Skeletal muscle tissue (tissue), 4 donors: Measurements from ENCODE around the gene SWSAP1. TPM values are rescaled to one million over a fixed set of nuclear protein-coding genes. Genes with fewer than 3 reads are reported as not detected.
"Not testable (repeated sequence)": the region's sequence is repeated elsewhere in the genome, so short reads cannot be mapped to it uniquely, and the experiment has no call there.

Source experiments
- H3K27ac ChIP-seq: one replicate; pipeline ENCODE4 v1.7.0; 2013; ENCODE audit warnings: mild to moderate bottlenecking, low read depth, low read length, inconsistent platforms
- H3K27me3 ChIP-seq, 3 donors: one replicate each; pipeline ENCODE4 v1.7.0; 2013; ENCODE audit warnings: low read length in 3 of 3; ENCODE audit not compliant: control insufficient read depth in 3 of 3, insufficient read depth in 3 of 3
- H3K36me3 ChIP-seq, 3 donors: one replicate each; pipeline ENCODE4 v1.7.0; 2013; ENCODE audit warnings: low read length in 3 of 3; ENCODE audit not compliant: control insufficient read depth in 3 of 3, insufficient read depth in 3 of 3
- H3K4me1 ChIP-seq, 3 donors: one replicate each; pipeline ENCODE4 v1.7.0; 2013; ENCODE audit warnings: low read length in 3 of 3, mild to moderate bottlenecking in 3 of 3; ENCODE audit not compliant: control insufficient read depth in 3 of 3, insufficient read depth in 3 of 3
- H3K4me3 ChIP-seq, 3 donors: one replicate each; pipeline ENCODE4 v1.7.0; 2013; ENCODE audit warnings: low read length in 3 of 3
- H3K9ac ChIP-seq, 3 donors: one replicate each; pipeline ENCODE4 v1.7.0; 2013; ENCODE audit warnings: low read length in 3 of 3, mild to moderate bottlenecking in 3 of 3, moderate library complexity in 2 of 3, low read depth in 1 of 3
- H3K9me3 ChIP-seq, 3 donors: one replicate each; pipeline ENCODE4 v1.7.0; 2013; ENCODE audit warnings: low read length in 3 of 3; ENCODE audit not compliant: control insufficient read depth in 3 of 3
- total RNA-seq: library from RNA; depleted of rRNA; stranded (reverse); fragments of >200 nt; gene quantifications from one replicate; pipeline ENCODE4 v1.2.3, GENCODE V29; 2014
- donor health status: Osteomylitis.

SWSAP1 gene
- total RNA-seq, 1 donor from 2014 or later, result 0.52 TPM

GRCh38 chr19:11349171-11349570 lies 25.3 kb upstream of the SWSAP1 start:
- Histone ChIP-seq H3K9me3 (peaks cover 0 to 2% (median 1%) of the 10 kb centered on the region in 3 donors), H3K27me3 (no peaks in the 10 kb centered on the region), H3K4me3 (no peak overlapping the region), H3K27ac (no peak overlapping the region), H3K4me1 (peaks cover 19 to 23% (median 19%) of the 10 kb centered on the region in 3 donors), H3K36me3 (no peaks in the 10 kb centered on the region), H3K9ac (no peak overlapping the region)

- H3K4me1 ChIP-seq, result peaks cover 7 to 13% (median 9%) of the 10 kb centered on the region in 3 donors
- H3K36me3 ChIP-seq, H3K9ac ChIP-seq, H3K27me3 ChIP-seq, H3K27ac ChIP-seq, H3K9me3 ChIP-seq, H3K4me3 ChIP-seq: not testable (repeated sequence)
Measured at GRCh38 chr19:11354102-11354501, 20.4 kb upstream of the SWSAP1 start.

- peaks cover 0 to 10% (median 7%) of the 10 kb centered on the region in 3 donors for H3K36me3 ChIP-seq
- no peaks in the 10 kb centered on the region for H3K9me3 ChIP-seq
- peaks cover 7 to 13% (median 9%) of the 10 kb centered on the region in 3 donors for H3K4me1 ChIP-seq
- no peak within 1 kb of the TSS for H3K27ac ChIP-seq
- peak within 1 kb of the TSS; percentile 69 to 86 (median 77) for H3K9ac ChIP-seq
- peak within 1 kb of the TSS; percentile 83 to 85 (median 84) for H3K4me3 ChIP-seq
- peaks cover 0 to 4% (median 0%) of the 10 kb centered on the region in 3 donors for H3K27me3 ChIP-seq
Measured at GRCh38 chr19:11355160-11356073, 19.0 kb upstream of the SWSAP1 start, which contains the start of gene PLPPR2. Gene PLPPR2, plus strand, starts transcription at chr19:11355432. Its CDS starts 2,242 bp downstream, at chr19:11357674.

GRCh38 chr19:11356074-11356397 lies 18.4 kb upstream of the SWSAP1 start:
- Histone ChIP-seq H3K9ac (peak overlapping the region; percentile 69 to 86 (median 77)), H3K4me1 (peaks cover 7 to 13% (median 9%) of the 10 kb centered on the region in 3 donors), H3K27ac (no peak overlapping the region)

GRCh38 chr19:11356676-11357550 lies 17.6 kb upstream of the SWSAP1 start:
- Histone ChIP-seq H3K9me3 (no peaks in the 10 kb centered on the region), H3K36me3 (peaks cover 3 to 15% (median 10%) of the 10 kb centered on the region in 3 donors), H3K9ac (no peak overlapping the region), H3K27ac (no peak overlapping the region), H3K4me3 (peak overlapping the region in 1 of 3 donors; percentile 13), H3K4me1 (peaks cover 7 to 13% (median 9%) of the 10 kb centered on the region in 3 donors), H3K27me3 (peaks cover 0 to 8% (median 0%) of the 10 kb centered on the region in 3 donors)

More at GRCh38 chr19:11356074-11356397, 18.4 kb upstream of the SWSAP1 start:
- peaks cover 0 to 5% (median 0%) of the 10 kb centered on the region in 3 donors for H3K27me3 ChIP-seq
- peaks cover 1 to 10% (median 7%) of the 10 kb centered on the region in 3 donors for H3K36me3 ChIP-seq
- peak overlapping the region; percentile 83 to 85 (median 84) for H3K4me3 ChIP-seq
- no peaks in the 10 kb centered on the region for H3K9me3 ChIP-seq

GRCh38 chr19:11359421-11359820 lies 15.0 kb upstream of the SWSAP1 start:
- peaks cover 16 to 27% (median 16%) of the 10 kb centered on the region in 3 donors for H3K36me3 ChIP-seq
- peaks cover 0 to 8% (median 0%) of the 10 kb centered on the region in 3 donors for H3K27me3 ChIP-seq
- H3K9me3 ChIP-seq, result no peaks in the 10 kb centered on the region
- peaks cover 7 to 13% (median 9%) of the 10 kb centered on the region in 3 donors for H3K4me1 ChIP-seq
- H3K27ac ChIP-seq, result no peak overlapping the region
- no peak overlapping the region for H3K4me3 ChIP-seq
- no peak overlapping the region for H3K9ac ChIP-seq

GRCh38 chr19:11361037-11361770 lies 13.3 kb upstream of the SWSAP1 start:
- Histone ChIP-seq H3K27ac (no peak overlapping the region), H3K36me3 (peaks cover 18 to 31% (median 19%) of the 10 kb centered on the region in 3 donors), H3K9ac (no peak overlapping the region), H3K4me1 (peaks cover 2 to 6% (median 2%) of the 10 kb centered on the region in 3 donors), H3K4me3 (no peak overlapping the region), H3K27me3 (peaks cover 0 to 5% (median 0%) of the 10 kb centered on the region in 3 donors), H3K9me3 (no peaks in the 10 kb centered on the region)

- H3K36me3 ChIP-seq, result peaks cover 18 to 31% (median 19%) of the 10 kb centered on the region in 3 donors
- H3K9me3 ChIP-seq, result no peaks in the 10 kb centered on the region
- no peak overlapping the region for H3K4me3 ChIP-seq
Measured at GRCh38 chr19:11361771-11362731, 12.4 kb upstream of the SWSAP1 start.

More at GRCh38 chr19:11361771-11362731, 12.4 kb upstream of the SWSAP1 start:
- Histone ChIP-seq H3K27ac (no peak overlapping the region), H3K9ac (no peak overlapping the region), H3K4me1 (no peaks in the 10 kb centered on the region), H3K27me3 (peaks cover 0 to 5% (median 0%) of the 10 kb centered on the region in 3 donors)
